Stimulated activated effector memory CD8-positive, alpha-beta T cell treated with anti-CD3 and anti-CD28 coated beads, Interleukin-12 subunit alpha, Interleukin-12 subunit beta, amount 100 ng/mL, for 72 hours (primary cell): ENCODE results near the gene SNX32.
A peak's percentile ranks its signal among the peaks of the same experiment; 100 is the strongest.
"Not testable (repeated sequence)": the region's sequence is repeated elsewhere in the genome, so short reads cannot be mapped to it uniquely, and the experiment has no call there.

Source experiments
- ATAC-seq: fragments of 150-1000 bp; cut with Tn5 transposase; 2 replicates; pipeline ENCODE4 v1.10.0; 2021
- DNase-seq, 2 donors: peaks; one replicate each; pipeline ENCODE4 v3.0.0; 2021 to 2022; ENCODE audit warnings: low spot score in 2 of 2
- H3K27ac Mint-ChIP-seq: one replicate; pipeline ENCODE4 v1.8.0; 2022; ENCODE audit warnings: mild to moderate bottlenecking, mixed read lengths
- H3K36me3 Mint-ChIP-seq: one replicate; pipeline ENCODE4 v1.8.0; 2022; ENCODE audit warnings: mild to moderate bottlenecking, mixed read lengths
- H3K4me1 Mint-ChIP-seq: one replicate; pipeline ENCODE4 v1.8.0; 2022; ENCODE audit warnings: mixed read lengths
- H3K4me3 Mint-ChIP-seq: one replicate; pipeline ENCODE4 v1.8.0; 2022; ENCODE audit warnings: mild to moderate bottlenecking, mixed read lengths
- H3K9me3 Mint-ChIP-seq: one replicate; pipeline ENCODE4 v1.8.0; 2022; ENCODE audit warnings: mixed read lengths

The SNX32 gene

GRCh38 chr11:65888163-65888814, 54.5 kb downstream of the SNX32 start, which contains the start of gene FIBP:
Gene FIBP, minus strand, starts transcription at chr11:65888471. Its CDS starts 53 bp downstream, at chr11:65888418.
- Mint-ChIP-seq H3K9me3 (no peaks in the 10 kb centered on the region), H3K4me1 (peaks cover 69% of the 10 kb centered on the region)

GRCh38 chr11:65890324-65891218, 56.8 kb downstream of the SNX32 start, which contains the start of gene CCDC85B:
Gene CCDC85B, plus strand, starts transcription at chr11:65890673. Its CDS starts 111 bp downstream, at chr11:65890784.
- ATAC-seq (peak; percentile 76), DNase-seq (peak; percentile 96 to 99)
- Mint-ChIP-seq H3K4me1 (peaks cover 75% of the 10 kb centered on the region), H3K36me3 (peaks cover 97% of the 10 kb centered on the region), H3K4me3 (peak within 1 kb of the TSS; percentile 78), H3K27ac (peak within 1 kb of the TSS; percentile 82), H3K9me3 (no peaks in the 10 kb centered on the region)

More at GRCh38 chr11:65888163-65888814, 54.5 kb downstream of the SNX32 start, which contains the start of gene FIBP:
- Mint-ChIP-seq H3K27ac (peak within 1 kb of the TSS; percentile 82), H3K36me3 (peaks cover 97% of the 10 kb centered on the region), H3K4me3 (peak within 1 kb of the TSS; percentile 78)
- DNase-seq (peak; percentile 91 to 98), ATAC-seq (peak; percentile 79)

GRCh38 chr11:65891219-65892136, 57.7 kb downstream of the SNX32 start:
- ATAC-seq (no peak), DNase-seq (peak in 1 of 2 donors; percentile 71)
- Mint-ChIP-seq H3K9me3 (no peaks in the 10 kb centered on the region), H3K36me3 (peaks cover 97% of the 10 kb centered on the region), H3K4me3 (peak overlapping the region; percentile 78), H3K4me1 (peaks cover 81% of the 10 kb centered on the region), H3K27ac (peak overlapping the region; percentile 82)

GRCh38 chr11:65892137-65892540, 58.4 kb downstream of the SNX32 start:
- H3K36me3 Mint-ChIP-seq, result peaks cover 97% of the 10 kb centered on the region
- DNase-seq, ATAC-seq, H3K9me3 Mint-ChIP-seq: not testable (repeated sequence)
- peaks cover 81% of the 10 kb centered on the region for H3K4me1 Mint-ChIP-seq
- H3K27ac Mint-ChIP-seq, result peak overlapping the region; percentile 82
- H3K4me3 Mint-ChIP-seq, result peak overlapping the region; percentile 78

- Mint-ChIP-seq H3K9me3 (no peaks in the 10 kb centered on the region), H3K4me1 (peaks cover 80% of the 10 kb centered on the region), H3K4me3 (peak overlapping the region; percentile 78), H3K36me3 (peaks cover 97% of the 10 kb centered on the region), H3K27ac (peak overlapping the region; percentile 82)
- ATAC-seq, result no peak
- DNase-seq, result no peak
These were observed 59.0 kb downstream of the SNX32 start for GRCh38 chr11:65892661-65893317.

GRCh38 chr11:65894034-65894591, 60.4 kb downstream of the SNX32 start:
- Mint-ChIP-seq H3K4me3 (peak overlapping the region; percentile 78), H3K27ac (peak overlapping the region; percentile 82), H3K36me3 (peaks cover 97% of the 10 kb centered on the region), H3K9me3 (no peaks in the 10 kb centered on the region), H3K4me1 (peaks cover 75% of the 10 kb centered on the region)
- ATAC-seq (no peak), DNase-seq (no peak)

GRCh38 chr11:65895482-65895981, 61.8 kb downstream of the SNX32 start:
- no peak for DNase-seq
- Mint-ChIP-seq H3K4me1 (peaks cover 61% of the 10 kb centered on the region), H3K27ac (peak overlapping the region; percentile 86), H3K4me3 (peak overlapping the region; percentile 78), H3K9me3 (no peaks in the 10 kb centered on the region), H3K36me3 (peaks cover 95% of the 10 kb centered on the region)
- ATAC-seq, result no peak

GRCh38 chr11:65896034-65896999, 62.6 kb downstream of the SNX32 start:
- H3K27ac Mint-ChIP-seq, result peak overlapping the region; percentile 86
- H3K4me3 Mint-ChIP-seq, result peak overlapping the region; percentile 78
- H3K4me1 Mint-ChIP-seq, result peaks cover 61% of the 10 kb centered on the region
- ATAC-seq (no peak), DNase-seq (no peak)
- H3K9me3 Mint-ChIP-seq, result no peaks in the 10 kb centered on the region
- H3K36me3 Mint-ChIP-seq, result peaks cover 90% of the 10 kb centered on the region

- no peaks in the 10 kb centered on the region for H3K9me3 Mint-ChIP-seq
- H3K27ac Mint-ChIP-seq, result peak overlapping the region; percentile 86
- DNase-seq (no peak), ATAC-seq (no peak)
- peaks cover 66% of the 10 kb centered on the region for H3K4me1 Mint-ChIP-seq
- peak overlapping the region; percentile 78 for H3K4me3 Mint-ChIP-seq
- peaks cover 89% of the 10 kb centered on the region for H3K36me3 Mint-ChIP-seq
These were observed 63.3 kb downstream of the SNX32 start for GRCh38 chr11:65897020-65897471.

GRCh38 chr11:65898656-65899355, 65.0 kb downstream of the SNX32 start:
- ATAC-seq, result no peak
- Mint-ChIP-seq H3K4me1 (peaks cover 62% of the 10 kb centered on the region), H3K27ac (peak overlapping the region; percentile 92), H3K36me3 (peaks cover 76% of the 10 kb centered on the region), H3K4me3 (peak overlapping the region; percentile 84), H3K9me3 (no peaks in the 10 kb centered on the region)
- DNase-seq, result no peak

- ATAC-seq, result peak; percentile 50
- no peaks in the 10 kb centered on the region for H3K9me3 Mint-ChIP-seq
- peak overlapping the region; percentile 92 for H3K27ac Mint-ChIP-seq
- H3K4me1 Mint-ChIP-seq, result peaks cover 55% of the 10 kb centered on the region
- peak; percentile 66 to 85 for DNase-seq
- H3K36me3 Mint-ChIP-seq, result peaks cover 68% of the 10 kb centered on the region
- peak overlapping the region; percentile 84 for H3K4me3 Mint-ChIP-seq
These were observed 65.8 kb downstream of the SNX32 start for GRCh38 chr11:65899356-65900124.
